Measurements from ENCODE around the gene METTL14.

The METTL14 gene

DNA sequence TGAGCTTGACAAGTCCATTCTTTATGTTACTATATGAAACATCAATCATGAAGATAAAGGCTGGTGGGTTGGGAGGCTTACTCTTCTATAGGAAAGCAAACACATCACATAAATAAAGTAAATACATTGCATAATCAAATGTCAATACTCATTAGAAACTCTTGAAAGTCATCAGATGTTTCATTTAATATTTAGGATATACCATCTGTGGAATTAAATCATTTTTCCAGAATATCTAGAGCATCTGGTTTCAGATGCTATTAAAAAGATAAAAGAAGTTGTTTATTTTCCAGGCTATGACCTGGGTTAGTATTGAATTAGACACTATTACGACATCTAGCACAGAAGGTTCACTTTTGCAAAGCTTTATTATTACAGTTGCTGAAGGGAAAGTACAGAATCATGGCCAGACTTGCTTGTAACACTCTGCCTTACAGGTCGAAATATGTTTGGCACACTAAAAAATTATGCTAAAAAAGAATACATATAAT, 72.6 kb downstream of the METTL14 start:
- no peak for DNase-seq

DNA sequence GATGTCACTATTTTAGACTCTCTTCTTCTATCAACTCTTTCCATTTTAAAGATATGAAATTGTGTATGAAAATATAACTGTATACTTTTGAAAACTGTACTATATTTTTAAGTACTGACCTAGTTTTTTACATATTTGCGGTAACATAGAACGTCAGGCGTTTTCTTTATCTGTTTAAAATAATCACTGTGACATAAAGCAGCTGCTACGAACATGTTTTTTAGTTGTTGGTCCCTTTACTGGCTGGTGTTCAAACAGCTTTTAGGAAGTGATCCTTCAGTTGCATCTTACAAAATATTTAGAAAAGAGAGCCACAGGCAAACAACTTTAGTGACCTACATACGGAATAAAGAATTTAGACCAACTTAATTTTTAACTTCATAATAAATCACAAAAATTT, 73.1 kb downstream of the METTL14 start:
- DNase-seq, result no peak

DNA sequence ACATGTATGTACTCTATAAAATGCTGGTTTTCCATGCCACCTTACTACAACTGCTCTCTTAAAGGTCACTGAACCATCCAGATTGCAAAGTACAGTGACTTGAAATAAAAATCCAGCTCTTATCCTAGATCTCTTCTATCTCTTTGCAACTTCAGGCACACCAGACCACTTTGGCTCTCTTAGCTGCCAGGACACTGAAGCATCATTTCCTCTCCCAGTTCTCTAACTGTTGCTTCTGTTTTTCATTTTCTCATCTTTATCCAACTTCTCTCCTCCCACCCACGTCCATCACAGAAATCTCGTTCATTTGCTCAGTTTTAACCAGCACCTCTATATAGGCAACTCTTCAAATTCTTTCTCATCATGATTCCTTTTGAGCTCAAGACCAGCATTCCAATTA, 74.3 kb downstream of the METTL14 start:
- no peak for DNase-seq

DNA sequence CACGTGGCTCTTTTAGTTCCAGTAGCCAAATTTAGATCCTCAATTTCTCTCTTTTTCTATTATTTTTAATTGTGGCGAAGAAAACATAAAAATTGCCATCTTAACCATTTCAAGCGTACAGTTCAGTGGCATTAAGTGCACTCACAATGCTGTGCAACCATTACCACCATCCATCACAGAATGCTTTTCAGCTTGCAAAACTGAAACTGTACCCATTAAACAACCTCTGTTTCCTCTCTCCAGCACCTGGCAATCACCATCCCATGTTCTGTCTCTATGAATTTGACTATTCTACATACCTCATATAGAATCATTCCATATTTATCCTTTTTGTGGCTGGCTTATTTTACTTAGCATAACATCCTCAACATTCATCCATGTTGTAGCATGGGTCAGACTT, 74.9 kb downstream of the METTL14 start:
- DNase-seq, result no peak

DNA sequence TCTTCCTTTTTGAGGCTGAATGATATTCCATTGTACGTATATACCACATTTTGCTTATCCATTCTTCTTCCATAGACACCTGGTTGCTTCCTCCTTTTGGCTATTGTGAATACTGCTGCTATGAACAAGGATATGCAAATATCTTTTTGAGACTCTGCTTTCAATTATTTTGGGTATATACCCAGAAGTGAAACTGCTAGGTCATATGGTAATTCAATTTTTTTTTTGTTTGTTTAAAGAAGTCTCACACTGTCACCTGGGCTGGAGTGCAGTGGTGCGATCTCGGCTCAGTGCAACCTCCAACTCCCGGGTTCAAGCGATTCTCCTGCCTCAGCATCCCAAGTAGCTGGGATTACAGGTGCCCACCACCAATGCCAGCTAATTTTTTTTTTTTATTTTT, 75.3 kb downstream of the METTL14 start:
- DNase-seq, result no peak

DNA sequence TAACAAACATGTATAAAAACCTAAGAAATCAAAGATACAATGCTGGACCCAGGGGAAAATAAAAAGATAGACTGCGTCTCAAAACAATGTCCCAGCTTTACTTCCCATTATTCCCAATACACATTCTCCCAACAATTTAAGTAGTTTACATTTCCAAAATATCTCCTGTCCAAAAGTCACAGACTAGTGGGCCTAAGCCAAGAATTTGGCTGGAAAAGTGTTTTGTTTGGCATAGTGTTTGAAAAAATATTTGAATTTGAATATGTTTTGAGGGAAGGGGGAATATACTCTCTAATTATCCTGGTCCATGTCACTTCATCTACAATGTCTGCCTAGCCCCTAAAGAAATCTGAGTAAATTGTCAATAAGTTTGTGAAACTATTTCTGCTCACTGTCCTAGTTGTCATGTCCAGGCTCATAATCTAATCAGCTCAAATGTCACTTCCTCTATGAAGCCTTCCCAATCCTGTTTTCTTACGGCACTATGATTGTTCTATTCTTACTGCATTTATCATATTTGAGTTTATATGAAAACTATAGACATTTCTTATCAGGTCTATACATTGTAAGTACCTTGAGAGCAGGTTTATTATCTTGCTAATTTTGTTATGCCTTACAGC, 76.3 kb downstream of the METTL14 start:
- DNase-seq, result no peak

DNA sequence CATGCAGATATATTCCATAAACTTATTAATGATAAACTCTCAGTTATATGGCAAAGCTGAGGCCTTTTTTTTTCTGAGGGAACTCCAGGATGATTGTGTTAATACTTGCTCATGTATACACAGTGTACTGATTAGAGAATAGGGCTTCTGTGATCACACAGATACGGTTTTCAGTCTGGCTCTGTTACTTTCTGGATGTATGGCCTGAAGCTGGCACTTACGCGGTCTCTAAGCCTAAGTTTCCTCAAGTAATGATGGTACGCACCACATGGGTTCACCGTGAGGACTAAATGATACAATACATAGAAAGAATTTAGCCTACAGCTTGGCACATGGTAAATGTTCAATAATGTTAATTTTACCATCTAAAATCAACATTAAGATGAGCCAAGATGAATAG, 77.0 kb downstream of the METTL14 start:
- no peak for DNase-seq

DNA sequence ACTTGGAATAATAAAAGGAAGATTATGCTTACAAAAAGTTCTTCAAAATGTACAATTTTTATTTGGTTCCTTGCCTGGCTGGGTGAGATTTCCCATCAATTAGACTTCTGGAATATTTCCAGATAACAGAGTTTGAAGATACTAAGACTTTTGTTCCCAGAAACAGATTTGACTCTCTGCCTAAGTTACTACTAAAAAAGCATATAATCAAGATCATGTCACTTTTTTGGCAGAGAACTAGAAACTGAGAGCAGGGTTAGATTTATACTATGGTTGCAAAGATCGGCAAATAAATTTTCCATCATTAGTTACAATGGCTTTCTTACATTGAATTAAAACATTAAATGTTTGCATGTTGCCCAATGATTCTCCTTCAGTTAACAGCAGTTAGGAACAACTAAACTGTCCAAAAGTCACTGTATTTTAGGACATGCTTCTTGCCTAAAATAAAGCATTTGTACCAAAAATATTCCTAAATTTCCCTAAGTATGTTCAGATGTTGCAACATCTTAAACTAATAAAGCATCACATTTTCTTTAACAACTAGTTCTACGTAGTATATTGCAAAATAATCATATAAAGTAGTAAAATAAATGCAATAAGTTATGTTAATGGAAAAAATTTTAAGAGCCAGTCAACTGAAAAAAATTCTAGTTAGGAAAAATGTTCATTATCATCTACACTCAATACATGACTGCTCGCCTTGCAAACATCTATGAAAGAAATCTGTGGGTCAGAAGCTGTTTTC, 77.7 kb downstream of the METTL14 start:
- DNase-seq, result no peak
